Activated CD8-positive, alpha-beta memory T cell treated with anti-CD3 and anti-CD28 coated beads, Interleukin-2, amount 50 U/mL, for 1 hour (primary cell): ENCODE results near the gene WDPCP.
"Not testable (repeated sequence)": the region's sequence is repeated elsewhere in the genome, so short reads cannot be mapped to it uniquely, and the experiment has no call there.

Experiments
- DNase-seq: peaks from one replicate; pipeline ENCODE4 v3.0.0-alpha.2; 2020; ENCODE audit errors: extremely low read depth

WDPCP gene

DNA sequence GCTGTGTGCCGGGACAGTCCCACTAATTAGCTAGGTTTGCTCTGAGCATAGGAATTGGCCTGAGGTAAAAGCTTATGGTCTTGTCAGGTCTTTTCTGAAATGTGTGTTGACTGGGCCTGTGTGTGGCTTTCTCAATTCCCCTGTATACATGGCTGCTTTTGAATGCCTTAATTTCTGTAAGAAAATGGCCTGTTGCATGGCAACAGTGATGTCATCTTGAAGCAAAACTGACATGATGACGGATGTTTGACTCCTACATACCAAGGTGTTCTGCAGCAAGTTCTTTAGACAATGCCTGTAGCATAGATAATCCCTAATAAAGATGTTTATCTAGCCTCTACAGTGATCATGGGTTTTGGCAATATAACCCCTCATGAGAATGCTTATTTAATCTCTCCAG lies 339.1 kb downstream of the WDPCP start:
- no peak for DNase-seq

DNA sequence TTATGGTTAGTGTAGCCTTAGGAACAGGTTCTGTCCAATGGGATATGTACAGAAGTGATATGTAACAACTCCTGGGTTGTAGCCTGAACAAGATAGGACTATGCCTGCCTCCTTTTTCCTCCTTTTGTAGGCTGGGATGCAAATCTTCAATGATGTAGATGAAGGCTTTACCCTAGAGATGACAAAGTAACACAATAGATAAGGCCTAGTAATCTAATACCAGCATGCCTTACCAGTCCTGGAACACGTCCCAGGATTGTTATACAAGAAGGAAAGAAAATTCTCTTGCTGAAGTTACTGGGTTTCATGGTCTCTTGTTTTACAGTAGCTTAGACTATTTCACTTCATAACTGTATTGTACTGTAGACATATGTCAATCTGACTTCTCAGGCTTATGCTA lies 345.5 kb downstream of the WDPCP start:
- no peak for DNase-seq

DNA sequence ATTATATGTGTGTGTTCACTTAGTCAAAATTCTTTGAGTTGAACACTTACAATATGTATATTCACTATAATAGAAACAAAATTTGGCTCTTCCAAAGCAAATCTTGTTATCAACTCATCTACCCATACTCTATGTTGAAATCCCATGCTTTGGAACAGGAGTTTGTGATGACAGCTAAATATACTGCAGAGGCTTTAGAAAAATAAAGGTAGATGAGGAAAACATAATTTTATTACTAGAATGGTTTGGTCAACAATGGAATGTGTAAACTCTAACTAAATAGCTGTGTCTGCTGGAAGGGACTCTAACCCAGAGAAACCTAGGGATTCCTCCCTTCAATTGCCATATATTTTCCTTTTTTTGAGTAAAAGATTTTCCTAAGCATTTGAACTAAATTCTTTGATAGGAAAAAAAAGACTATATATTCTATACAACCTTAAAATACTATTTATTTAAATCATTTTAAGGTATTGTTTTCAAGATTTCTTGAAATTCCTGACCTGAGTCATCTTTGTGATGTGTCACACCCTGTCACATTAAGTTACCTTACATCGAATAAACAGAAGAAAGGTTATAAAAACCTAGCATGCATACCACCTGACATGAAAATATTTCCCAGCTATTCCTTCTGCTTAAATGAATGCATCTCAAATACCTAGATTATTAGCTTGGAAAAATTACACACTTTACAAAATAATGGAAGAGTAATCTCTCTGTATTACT lies 362.2 kb downstream of the WDPCP start:
- DNase-seq = no peak

DNA sequence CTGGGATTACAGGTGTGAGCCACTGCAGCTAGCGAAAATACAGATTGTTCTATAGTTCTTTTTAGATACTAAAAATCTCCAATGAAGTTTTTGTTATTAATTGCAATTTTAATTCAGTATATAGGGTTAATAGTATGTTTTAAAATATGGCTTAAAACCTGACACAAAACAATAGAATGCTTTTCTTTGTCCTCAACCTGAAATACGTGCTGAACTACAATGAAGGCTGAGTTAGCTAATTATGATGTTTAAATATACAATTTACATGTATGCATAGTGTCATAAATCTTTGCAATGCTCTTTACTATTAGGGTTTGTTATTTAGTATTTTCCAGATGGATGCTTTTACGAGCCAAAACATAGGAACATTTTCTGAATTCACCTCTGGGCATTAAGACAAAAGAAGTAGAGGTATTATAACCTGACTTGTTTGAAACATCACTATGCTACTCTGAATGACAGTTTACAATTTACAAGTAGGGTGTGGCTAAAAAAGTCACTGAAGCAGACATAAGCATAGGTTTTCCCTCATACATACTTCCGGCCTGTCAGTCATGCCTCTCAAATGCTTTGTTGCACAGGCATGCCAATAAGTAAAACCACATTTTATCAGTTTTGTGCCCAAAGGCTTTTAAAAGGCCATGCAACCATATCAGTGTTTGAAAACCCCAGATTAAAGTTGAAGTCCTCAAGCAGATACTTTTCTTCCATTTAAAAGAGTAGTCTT lies 369.3 kb downstream of the WDPCP start:
- DNase-seq = no peak

DNA sequence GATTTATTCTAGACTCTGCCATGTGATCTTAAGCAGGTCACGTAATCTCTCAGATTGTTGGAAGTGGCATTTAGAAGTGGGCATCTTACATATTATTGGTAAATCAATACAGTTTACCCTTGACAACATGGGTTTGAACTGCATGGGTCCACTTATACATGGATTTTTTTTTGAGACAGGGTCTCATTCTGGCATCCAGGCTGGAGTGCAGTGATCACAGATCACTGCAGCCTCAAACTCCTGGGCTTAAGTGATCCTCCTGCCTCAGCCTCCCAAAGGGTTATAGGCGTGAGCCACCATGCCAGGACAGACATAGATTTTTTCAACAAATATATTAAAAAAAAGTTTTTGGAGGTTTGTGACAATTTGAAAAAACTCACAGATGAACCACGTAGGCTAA lies 393.0 kb downstream of the WDPCP start:
- DNase-seq = no peak

DNA sequence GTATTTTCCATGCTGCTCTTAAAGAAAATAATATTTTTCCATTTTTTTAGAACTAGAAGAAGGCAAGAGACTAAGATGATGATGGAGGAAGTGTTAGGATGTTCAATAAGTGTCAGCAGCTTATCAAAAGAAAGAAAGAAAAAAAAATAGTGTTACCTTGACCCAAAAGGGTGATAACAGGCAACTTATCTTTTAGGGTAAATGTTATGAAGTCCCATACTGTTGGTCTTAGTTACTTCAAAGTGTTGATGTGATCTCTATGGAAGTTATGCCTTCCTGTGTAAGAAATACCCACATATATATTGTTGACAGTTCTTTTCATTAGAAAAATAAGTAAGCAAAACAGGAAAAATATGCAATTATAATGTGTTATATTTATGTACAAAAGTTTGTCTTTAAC lies 394.1 kb downstream of the WDPCP start:
- no peak for DNase-seq

DNA sequence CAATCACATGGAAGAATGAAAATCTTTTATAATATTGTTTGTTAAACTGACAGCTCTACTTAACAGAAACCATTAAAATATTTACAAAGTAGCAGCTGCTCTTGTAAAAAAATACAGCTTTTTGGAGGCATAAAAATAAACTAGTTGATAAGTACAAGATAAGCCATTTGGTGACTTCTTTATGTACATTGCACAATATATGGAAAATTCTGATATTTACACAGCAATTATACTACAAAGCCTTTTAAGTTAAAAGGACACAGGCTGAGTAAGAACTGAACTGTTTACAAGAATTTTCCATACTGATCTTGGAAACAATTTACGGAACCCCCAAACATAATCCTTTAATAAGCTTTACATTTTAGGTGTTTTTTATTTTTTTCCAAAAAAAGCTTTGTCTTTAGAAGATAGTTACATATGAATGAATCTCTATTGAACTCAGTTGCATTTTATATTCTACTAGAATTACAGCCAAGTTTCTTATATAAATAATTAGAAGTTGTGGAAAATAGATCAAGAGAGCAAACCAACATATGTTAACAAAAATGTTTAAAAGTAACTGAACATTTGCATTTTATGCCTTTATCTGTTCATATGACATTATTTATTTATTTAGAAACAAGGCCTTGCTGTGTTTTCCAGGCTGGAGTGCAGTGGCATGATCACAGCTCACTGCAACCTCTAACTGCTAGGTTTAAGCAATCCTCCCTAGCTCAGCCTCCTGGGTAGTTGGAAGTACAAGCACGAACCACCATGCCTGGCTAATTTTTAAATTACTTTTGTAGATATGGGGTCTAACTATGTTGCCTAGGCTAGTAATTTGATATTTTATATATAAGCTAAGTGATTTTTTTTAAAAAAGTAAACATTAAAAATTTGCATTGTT lies 395.1 kb downstream of the WDPCP start:
- no peak for DNase-seq

DNA sequence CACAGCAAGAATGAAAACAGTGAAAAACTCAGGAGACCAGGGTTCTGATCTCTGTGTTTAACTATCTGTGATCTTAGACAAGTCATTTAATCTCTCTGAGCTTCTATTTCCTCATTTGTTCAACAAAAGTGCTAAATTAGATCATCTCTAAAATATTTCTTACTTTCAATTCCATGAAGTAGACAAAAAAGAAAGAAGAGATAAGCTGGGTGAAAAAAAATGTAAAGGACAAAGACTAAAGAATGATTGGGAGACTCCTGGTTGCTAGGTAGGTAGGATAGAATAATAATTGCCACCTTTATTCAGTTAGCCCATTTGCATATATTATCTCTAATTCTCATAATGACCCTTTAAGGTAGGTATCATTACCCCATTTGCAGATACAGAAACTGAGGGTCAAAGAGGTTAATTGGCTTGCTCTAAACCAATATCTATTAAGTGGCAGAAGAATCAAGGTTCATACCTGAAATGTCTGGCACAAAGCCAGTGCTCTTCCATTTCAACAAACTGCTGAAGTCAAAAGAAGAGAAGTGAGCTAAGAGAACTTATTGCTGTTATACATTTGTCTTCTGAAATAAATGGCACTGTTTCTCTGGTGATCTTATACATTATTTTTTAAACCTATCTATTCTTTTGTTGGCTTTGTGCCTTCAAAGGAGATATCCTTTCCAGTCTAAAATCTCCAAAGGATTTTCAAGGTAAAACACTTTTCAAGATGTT lies 395.9 kb downstream of the WDPCP start:
- DNase-seq = no peak

DNA sequence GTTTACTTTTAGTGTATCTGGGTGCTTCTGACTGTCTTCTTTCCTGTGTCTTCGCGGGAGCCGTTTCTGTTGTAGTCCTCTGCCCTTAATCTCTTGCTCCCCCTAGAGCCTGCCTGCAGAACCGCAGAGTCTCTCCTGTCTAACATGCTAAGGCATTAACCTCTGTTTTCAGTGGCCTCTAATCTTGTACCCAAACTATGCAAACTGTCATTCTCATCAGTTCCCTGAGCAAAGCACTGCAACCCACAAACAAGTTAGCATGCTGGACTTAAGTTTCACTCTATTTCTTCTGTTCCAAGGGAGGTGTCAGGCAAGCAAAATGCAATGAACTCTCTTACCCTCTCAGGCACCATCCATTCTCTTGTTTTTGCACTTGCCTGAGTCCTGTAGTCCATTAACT lies 399.3 kb downstream of the WDPCP start:
- DNase-seq = no peak

DNA sequence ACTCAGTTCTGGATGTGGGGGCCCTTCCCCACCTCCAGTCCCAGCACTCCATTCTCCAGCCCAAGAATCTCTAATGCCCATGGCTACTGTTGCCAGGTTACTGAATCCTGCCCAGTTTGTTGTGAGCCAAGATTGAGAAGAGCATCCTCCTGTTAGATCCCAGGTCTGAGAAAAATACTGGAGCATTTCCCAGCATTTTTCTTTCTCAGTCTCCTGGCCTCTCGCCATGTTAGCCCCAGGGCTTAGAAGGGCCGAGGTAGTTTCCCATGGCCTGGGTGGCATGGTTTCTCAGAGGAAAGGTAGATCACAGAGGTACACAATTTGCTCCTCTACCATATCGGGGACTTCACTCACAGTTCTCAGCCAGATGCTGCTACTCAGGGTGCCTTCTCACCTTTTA lies 401.9 kb downstream of the WDPCP start:
- DNase-seq = no peak

DNA sequence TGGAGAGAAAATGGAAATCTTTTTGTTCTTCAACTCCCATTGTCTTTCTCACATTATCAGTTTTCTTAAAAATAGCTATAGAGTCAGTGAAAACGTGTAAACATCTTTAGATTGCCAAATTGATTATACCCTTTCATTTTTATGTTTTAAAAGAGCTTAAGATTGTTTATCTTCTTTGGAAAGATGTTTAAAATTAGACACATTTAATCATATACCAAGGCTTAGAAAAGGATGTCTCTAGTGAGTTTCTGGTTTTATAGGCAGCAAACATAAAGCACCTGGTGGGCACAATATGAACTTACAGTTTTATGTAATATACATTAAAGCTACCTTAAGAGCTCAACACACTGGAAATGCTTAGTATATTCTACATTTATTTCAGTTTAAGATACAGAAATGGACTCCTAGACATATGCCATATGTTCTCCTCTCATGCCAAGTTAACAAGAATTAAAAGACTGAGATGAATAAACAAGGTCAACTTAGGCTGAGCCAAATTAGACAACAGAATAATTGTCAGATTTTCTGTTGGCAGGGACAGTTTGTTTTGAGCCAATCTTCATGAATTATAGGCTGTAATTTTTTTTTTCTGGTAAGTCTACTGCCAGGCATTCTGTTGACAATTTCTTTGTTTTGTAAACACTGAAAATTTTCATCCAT lies 425.0 kb downstream of the WDPCP start:
- DNase-seq = no peak

DNA sequence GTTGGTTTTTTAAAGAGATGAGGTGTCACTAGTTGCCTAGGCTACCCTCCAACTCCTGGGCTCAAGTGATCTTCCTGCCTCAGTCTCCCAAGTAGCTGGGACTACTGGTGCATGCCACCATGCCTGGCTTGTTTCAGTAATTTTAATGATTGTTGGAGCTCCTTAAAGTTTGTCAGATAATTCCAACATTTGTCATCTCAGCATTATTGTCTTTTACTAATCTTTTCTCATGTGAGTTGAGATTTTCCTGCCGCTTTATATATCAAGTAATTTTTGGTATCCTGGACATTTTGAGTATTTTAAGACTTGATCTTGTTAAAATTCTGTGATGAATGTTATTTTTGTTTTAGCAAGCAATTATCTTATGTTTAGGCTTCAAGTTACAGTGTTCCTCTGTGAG lies 429.0 kb downstream of the WDPCP start:
- no peak for DNase-seq

DNA sequence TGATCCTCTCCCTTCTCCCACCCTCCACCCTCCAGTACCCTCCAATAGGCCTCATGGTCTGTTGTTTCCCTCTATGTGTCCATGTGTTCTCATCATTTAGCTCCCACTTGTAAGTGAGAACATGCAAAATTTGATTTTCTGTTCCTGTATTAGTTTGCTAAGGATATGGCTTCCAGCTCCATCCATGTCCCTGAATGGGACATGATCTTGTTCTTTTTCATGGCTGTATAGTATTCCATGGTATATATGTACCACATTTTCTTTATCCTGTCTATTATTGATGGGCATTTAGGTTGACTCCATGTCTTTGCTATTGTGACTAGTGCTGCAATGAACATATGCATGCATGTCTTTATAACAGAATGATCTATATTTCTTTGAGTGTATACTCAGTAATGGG lies 451.6 kb downstream of the WDPCP start:
- DNase-seq = not testable (repeated sequence)

DNA sequence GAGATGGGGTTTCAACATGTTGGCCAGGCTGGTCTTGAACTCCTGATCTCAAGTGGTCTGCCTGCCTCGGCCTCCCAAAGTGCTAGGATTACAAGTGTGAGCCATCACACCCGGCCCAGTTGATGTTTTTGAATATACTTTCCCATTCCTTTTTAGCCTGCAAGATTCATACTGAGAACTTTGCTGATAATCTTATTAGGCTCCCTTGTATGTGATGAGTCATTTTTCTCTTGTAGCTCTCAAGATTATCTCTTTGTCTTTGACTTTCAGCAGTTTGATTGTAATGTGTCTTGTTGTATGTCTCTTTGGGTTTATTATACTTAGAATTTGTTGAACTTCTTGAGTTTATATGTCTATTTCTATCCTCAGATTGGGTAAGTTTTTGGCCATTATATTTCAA lies 456.3 kb downstream of the WDPCP start:
- no peak for DNase-seq

DNA sequence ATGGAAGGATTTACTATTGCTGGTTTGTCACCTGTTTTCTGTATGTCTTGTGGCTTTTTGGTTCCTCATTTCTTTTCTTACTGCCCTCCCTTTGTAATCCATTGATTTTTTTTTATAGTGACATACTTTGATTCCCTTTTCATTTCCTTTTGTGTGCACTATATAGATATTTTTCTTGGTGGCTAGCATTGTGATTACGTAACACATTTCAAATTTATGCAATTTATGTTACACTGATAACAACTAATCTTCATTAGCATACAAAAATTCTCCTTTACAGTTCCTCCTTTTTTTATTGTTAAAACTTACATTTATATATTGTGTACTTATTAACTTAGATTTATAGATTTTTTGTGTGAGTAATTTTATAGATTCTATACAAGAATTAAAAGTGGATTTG lies 457.1 kb downstream of the WDPCP start:
- no peak for DNase-seq

DNA sequence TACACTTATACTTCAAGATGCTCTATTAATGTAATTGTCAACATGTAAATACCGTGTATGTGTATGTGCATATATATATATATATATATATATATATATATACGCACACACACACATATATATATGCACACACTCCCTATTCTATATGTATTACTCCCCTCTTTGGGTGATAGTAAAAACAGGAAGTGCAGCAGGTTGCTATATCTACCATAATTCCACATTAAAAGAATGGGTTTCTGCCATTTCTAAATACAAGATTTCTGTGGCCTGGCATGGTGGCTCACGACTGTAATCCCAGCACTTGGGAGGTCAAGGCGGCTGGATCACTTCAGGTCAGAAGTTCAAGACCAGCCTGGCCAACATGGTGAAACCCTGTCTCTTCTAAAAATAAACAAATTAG lies 460.7 kb downstream of the WDPCP start:
- no peak for DNase-seq

DNA sequence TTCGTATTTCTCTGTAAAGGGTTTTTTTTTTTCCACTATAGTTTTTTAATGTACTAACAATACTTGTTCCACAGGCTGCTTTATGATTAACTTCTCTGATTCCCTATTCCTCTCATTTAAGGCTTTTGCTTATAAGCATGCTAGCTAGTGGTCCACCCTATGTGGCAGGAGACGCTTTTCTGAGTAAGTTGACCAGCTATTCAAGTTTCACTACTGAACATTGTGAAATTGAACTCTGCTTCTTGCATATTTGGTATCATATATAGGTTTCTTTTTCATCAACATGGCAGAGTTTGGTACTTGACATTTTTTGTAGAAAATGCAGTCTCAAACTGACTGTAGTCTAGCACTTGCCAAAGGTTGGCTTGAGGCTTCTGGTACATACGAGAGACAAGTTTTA lies 463.4 kb downstream of the WDPCP start:
- no peak for DNase-seq

DNA sequence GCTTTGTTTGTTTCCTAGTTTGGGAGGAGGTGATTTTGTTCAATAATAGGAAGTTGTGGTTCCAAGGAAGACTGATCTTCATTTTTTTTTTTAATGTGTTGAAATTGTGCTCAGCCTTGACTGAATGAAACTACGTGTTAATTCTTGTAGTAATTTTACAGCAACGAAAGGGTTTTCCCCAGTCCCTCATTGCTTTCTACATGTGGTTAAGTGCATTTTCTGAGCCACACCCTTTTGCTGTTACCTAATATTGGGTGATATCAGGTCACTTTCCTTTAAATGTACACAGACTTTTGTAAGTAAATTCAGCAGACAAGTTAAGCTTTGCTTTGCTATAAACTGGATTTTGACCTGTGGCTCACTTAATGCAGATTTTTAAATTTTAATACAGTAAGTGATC lies 464.1 kb downstream of the WDPCP start:
- no peak for DNase-seq

DNA sequence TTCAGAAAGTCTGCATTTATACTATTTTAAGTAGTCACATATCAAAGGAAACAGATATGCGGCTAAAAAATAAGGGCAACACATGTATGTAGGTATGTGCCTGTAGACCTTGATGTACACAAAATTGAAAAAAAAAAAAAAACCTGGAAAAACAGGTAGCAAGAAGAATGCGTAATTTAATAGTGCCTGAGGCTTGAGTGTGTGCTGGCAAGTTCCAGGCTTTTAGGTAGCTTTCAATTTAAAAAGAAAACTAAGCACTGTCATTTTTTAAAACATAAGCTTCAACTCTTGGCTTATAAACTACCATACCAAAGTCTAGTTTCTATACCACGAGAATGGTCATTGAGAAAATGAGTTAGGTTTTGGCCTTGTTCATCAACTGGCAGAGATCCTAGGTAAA lies 465.4 kb downstream of the WDPCP start:
- DNase-seq = no peak

DNA sequence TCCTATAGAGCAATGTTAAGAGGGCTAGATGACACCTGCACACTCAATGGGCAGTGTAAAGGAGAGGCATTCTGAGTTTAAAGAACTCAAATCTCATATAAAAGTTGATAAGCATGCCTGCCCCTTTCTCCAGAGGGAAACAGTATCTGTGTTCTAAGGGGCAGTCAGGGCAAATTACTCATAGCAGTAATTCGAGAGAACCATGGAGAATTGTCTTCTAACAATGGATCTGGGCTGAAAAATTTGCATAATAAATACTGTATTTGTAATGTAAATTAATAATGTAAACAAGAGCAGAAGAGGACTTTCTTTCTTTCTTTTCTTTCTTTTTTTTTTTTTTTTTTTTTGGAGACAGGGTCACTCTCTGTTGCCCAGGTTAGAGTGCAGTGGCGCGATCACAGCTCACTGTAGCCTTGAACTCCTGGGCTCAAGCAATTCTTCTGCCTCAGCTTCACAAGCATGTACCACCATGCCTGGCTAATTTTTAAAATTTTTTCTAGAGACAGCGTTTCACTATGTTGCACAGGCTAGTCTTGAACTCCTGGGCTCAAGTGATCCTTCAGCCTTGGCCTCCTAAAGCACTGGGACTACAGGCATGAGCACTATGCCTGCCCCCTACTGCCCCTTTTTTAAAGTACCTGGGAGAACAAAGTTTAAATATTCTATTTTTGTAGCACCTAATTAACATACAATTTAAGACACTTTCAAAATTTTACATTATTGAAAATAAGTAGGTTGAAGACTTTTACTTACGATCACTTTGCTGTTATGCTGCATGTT lies 467.0 kb downstream of the WDPCP start:
- no peak for DNase-seq

DNA sequence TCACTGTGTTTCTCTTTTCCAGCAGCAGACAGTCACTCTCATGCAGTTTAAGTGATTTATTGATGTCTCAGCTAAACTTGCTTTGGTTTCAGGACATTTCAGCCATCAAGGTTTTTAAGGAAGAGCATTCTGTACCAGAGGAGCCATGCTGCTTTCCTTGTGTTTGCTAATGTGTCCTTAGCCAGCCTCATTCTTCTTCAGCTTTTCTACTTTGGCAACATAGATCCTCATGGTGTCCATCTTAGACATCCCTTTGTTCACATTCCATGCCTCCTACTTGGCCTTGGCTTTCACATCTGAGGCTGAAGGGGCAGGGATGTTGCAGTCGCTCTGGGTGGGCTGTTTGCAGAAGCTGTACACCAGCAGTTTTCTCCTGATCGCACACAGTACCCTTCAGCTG lies 469.5 kb downstream of the WDPCP start:
- no peak for DNase-seq
